DOHH2 (cell line): ENCODE data around the gene TPCN1.

ENCODE experiments used
- CTCF ChIP-seq: fragments of 200-600 bp; sonication (generic); IDR thresholded peaks from one replicate; pipeline ENCODE4 v1.5.1; 2014; ENCODE audit warnings: antibody characterized with exemption, mild to moderate bottlenecking, low read depth, low read length; ENCODE audit not compliant: poor library complexity, severe bottlenecking
- EZH2phosphoT487 ChIP-seq: fragments of 200-600 bp; sonication (generic); IDR thresholded peaks from 2 replicates; pipeline ENCODE4 v1.6.1; 2017; ENCODE audit warnings: borderline replicate concordance, mild to moderate bottlenecking, antibody characterized with exemption, low read length, moderate library complexity, mixed read lengths

GRCh38 chr12:113227686-113228391 is 6.6 kb downstream of the TPCN1 start:
- TF ChIP-seq CTCF (no peak), EZH2phosphoT487 (no peak)
